HepG2 (cell line): ENCODE results near the gene NT5C3B.

Experiments used
- EZH2 ChIP-seq: conservative IDR thresholded peaks from 2 replicates; pipeline ENCODE4 v1.6.1; 2012; ENCODE audit warnings: mild to moderate bottlenecking, low read depth, low read length, moderate library complexity
- KIAA2018 ChIP-seq: sonication (generic); formaldehyde crosslinking; IDR thresholded peaks from 2 replicates; pipeline ENCODE4 v1.5.0; 2020; ENCODE audit warnings: mild to moderate bottlenecking, missing genetic modification reagents, borderline replicate concordance
- YY1 ChIP-seq: IDR thresholded peaks from 2 replicates; pipeline ENCODE4 v1.6.1; 2011; ENCODE audit warnings: low read length, low read depth, moderate library complexity, mild to moderate bottlenecking; ENCODE audit not compliant: insufficient read depth, insufficient replicate concordance
- ZNF724P ChIP-seq: sonication (generic); formaldehyde crosslinking; IDR thresholded peaks from 2 replicates; pipeline ENCODE4 v1.8.0; 2022; ENCODE audit warnings: missing genetic modification reagents, borderline replicate concordance
- TF ChIP-seq, protein P1 (sequence below), 2 experiments: IDR thresholded peaks; 2 replicates each; pipeline ENCODE4 v1.6.1; 2011 to 2012; ENCODE audit warnings: low read length in 2 of 2, borderline replicate concordance in 1 of 2, low read depth in 1 of 2, mild to moderate bottlenecking in 1 of 2, moderate library complexity in 1 of 2

GRCh38 chr17:41796121-41796895 lies 39.7 kb downstream of the NT5C3B start:
- TF ChIP-seq, protein P1, sequence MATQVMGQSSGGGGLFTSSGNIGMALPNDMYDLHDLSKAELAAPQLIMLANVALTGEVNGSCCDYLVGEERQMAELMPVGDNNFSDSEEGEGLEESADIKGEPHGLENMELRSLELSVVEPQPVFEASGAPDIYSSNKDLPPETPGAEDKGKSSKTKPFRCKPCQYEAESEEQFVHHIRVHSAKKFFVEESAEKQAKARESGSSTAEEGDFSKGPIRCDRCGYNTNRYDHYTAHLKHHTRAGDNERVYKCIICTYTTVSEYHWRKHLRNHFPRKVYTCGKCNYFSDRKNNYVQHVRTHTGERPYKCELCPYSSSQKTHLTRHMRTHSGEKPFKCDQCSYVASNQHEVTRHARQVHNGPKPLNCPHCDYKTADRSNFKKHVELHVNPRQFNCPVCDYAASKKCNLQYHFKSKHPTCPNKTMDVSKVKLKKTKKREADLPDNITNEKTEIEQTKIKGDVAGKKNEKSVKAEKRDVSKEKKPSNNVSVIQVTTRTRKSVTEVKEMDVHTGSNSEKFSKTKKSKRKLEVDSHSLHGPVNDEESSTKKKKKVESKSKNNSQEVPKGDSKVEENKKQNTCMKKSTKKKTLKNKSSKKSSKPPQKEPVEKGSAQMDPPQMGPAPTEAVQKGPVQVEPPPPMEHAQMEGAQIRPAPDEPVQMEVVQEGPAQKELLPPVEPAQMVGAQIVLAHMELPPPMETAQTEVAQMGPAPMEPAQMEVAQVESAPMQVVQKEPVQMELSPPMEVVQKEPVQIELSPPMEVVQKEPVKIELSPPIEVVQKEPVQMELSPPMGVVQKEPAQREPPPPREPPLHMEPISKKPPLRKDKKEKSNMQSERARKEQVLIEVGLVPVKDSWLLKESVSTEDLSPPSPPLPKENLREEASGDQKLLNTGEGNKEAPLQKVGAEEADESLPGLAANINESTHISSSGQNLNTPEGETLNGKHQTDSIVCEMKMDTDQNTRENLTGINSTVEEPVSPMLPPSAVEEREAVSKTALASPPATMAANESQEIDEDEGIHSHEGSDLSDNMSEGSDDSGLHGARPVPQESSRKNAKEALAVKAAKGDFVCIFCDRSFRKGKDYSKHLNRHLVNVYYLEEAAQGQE (IDR thresholded peaks at IDR 0.05; ENCODE audit: borderline replicate concordance in 1 of 2, low read depth in 1 of 2, low read length in 2 of 2): no peak
- TF ChIP-seq EZH2: no peak
- TF ChIP-seq YY1: no peak
- no peak for TF ChIP-seq KIAA2018 (CRISPR knock-in tag)
- no peak for TF ChIP-seq ZNF724P (CRISPR knock-in tag)
